Kidney epithelial cell (primary cell): ENCODE measurements around the gene TEAD4. TPM values are rescaled to one million over a fixed set of nuclear protein-coding genes. Genes with fewer than 3 reads are reported as not detected.

ENCODE experiments used
- DNase-seq: peaks from one replicate; pipeline ENCODE4 v3.0.0-alpha.2; 2010; ENCODE audit warnings: low read depth
- H3K27me3 ChIP-seq: 2 replicates; pipeline ENCODE4 v1.6.0; 2011; ENCODE audit warnings: low read length; ENCODE audit not compliant: control insufficient read depth, insufficient read depth
- H3K36me3 ChIP-seq: 2 replicates; pipeline ENCODE4 v1.5.1; 2011; ENCODE audit warnings: low read length; ENCODE audit not compliant: control insufficient read depth, insufficient read depth
- H3K4me3 ChIP-seq: 2 replicates; pipeline ENCODE4 v1.5.1; 2011; ENCODE audit warnings: low read depth, mild to moderate bottlenecking, control low read depth, low read length
- CTCF ChIP-seq: IDR thresholded peaks from 2 replicates; pipeline ENCODE4 v1.5.1; 2011; ENCODE audit warnings: mild to moderate bottlenecking, moderate library complexity, low read length, control low read depth, inconsistent platforms; ENCODE audit not compliant: insufficient read depth, poor library complexity, severe bottlenecking
- total RNA-seq: library from RNA; depleted of rRNA; stranded (reverse); fragments of >200 nt; gene quantifications from 2 replicates; pipeline ENCODE4 v1.2.3, GENCODE V29; 2015

TEAD4 gene
- total RNA-seq, 1 donor from 2014 or later, result 38.6 TPM

GRCh38 chr12:3019005-3019680 is 59.9 kb downstream of the TEAD4 start:
- H3K4me3 ChIP-seq, result no peak overlapping the region
- no peaks in the 10 kb centered on the region for H3K27me3 ChIP-seq
- no peak for DNase-seq
- peaks cover 1% of the 10 kb centered on the region for H3K36me3 ChIP-seq
- no peak for TF ChIP-seq CTCF

GRCh38 chr12:3020399-3020798 is 61.2 kb downstream of the TEAD4 start:
- TF ChIP-seq CTCF, result no peak
- Histone ChIP-seq H3K36me3 (peaks cover 1% of the 10 kb centered on the region), H3K4me3 (no peak overlapping the region), H3K27me3 (no peaks in the 10 kb centered on the region)
- no peak for DNase-seq

- DNase-seq, result no peak
- Histone ChIP-seq H3K27me3 (no peaks in the 10 kb centered on the region), H3K4me3 (no peak overlapping the region), H3K36me3 (peaks cover 1% of the 10 kb centered on the region)
- TF ChIP-seq CTCF, result no peak
Observed at GRCh38 chr12:3020850-3021435, 61.7 kb downstream of the TEAD4 start.

GRCh38 chr12:3022411-3022810 is 63.2 kb downstream of the TEAD4 start:
- H3K4me3 ChIP-seq, result no peak overlapping the region
- peaks cover 1% of the 10 kb centered on the region for H3K36me3 ChIP-seq
- DNase-seq, result no peak
- TF ChIP-seq CTCF, result no peak
- no peaks in the 10 kb centered on the region for H3K27me3 ChIP-seq

- DNase-seq, result no peak
- H3K27me3 ChIP-seq, result no peaks in the 10 kb centered on the region
- peaks cover 1% of the 10 kb centered on the region for H3K36me3 ChIP-seq
- H3K4me3 ChIP-seq, result no peak overlapping the region
- TF ChIP-seq CTCF, result no peak
Observed at GRCh38 chr12:3022961-3023360, 63.8 kb downstream of the TEAD4 start.

- H3K4me3 ChIP-seq, result no peak overlapping the region
- H3K36me3 ChIP-seq, result no peaks in the 10 kb centered on the region
Observed at GRCh38 chr12:3028108-3028507, 68.9 kb downstream of the TEAD4 start.

More at GRCh38 chr12:3028108-3028507, 68.9 kb downstream of the TEAD4 start:
- no peaks in the 10 kb centered on the region for H3K27me3 ChIP-seq
- TF ChIP-seq CTCF, result no peak
- no peak for DNase-seq
